Liver (tissue), 9 donors: ENCODE data around the gene KRT71. TPM values are rescaled to one million over a fixed set of nuclear protein-coding genes. Genes with fewer than 3 reads are reported as not detected.

Experiments used
- DNase-seq: peaks from one replicate; pipeline ENCODE4 v3.0.0-alpha.2; 2017; ENCODE audit warnings: low spot score
- H3K27ac ChIP-seq, 2 donors: one replicate each; pipeline ENCODE4 v1.7.0; 2013; ENCODE audit warnings: inconsistent platforms in 2 of 2, low read length in 2 of 2, control low read depth in 1 of 2, low read depth in 1 of 2, mild to moderate bottlenecking in 1 of 2
- H3K27me3 ChIP-seq, 4 donors: one replicate each; pipeline versions ENCODE4 v1.6.1 to v1.7.0; 2013; ENCODE audit warnings: low read length in 3 of 4, inconsistent platforms in 1 of 4, mild to moderate bottlenecking in 1 of 4, moderate library complexity in 1 of 4; ENCODE audit not compliant: control insufficient read depth in 4 of 4, insufficient read depth in 4 of 4
- H3K36me3 ChIP-seq, 4 donors: one replicate each; pipeline versions ENCODE4 v1.6.1 to v1.7.0; 2013; ENCODE audit warnings: low read length in 3 of 4, mild to moderate bottlenecking in 3 of 4, low read depth in 1 of 4, moderate library complexity in 1 of 4; ENCODE audit not compliant: control insufficient read depth in 4 of 4, insufficient read depth in 3 of 4
- H3K4me1 ChIP-seq, 4 donors: one replicate each; pipeline versions ENCODE4 v1.6.1 to v1.7.0; 2013; ENCODE audit warnings: low read length in 3 of 4, mild to moderate bottlenecking in 3 of 4, moderate library complexity in 1 of 4; ENCODE audit not compliant: control insufficient read depth in 4 of 4, insufficient read depth in 4 of 4
- H3K4me3 ChIP-seq, 3 donors: one replicate each; pipeline versions ENCODE4 v1.6.1 to v1.7.0; 2013; ENCODE audit warnings: low read length in 3 of 3, control low read depth in 1 of 3, low read depth in 1 of 3, mild to moderate bottlenecking in 1 of 3
- H3K9ac ChIP-seq, 2 donors: one replicate each; pipeline ENCODE4 v1.7.0; 2013; ENCODE audit warnings: low read length in 2 of 2, mild to moderate bottlenecking in 2 of 2, moderate library complexity in 2 of 2, control low read depth in 1 of 2, low read depth in 1 of 2
- H3K9me3 ChIP-seq, 4 donors: one replicate each; pipeline versions ENCODE4 v1.6.1 to v1.7.0; 2013; ENCODE audit warnings: low read length in 3 of 4; ENCODE audit not compliant: control insufficient read depth in 4 of 4
- CTCF ChIP-seq: fragments of 150-350 bp; IDR thresholded peaks from 2 replicates; pipeline ENCODE4 v1.5.1; 2017; ENCODE audit warnings: improper control_type of control experiment, low read depth, low read length; ENCODE audit not compliant: missing input control
- EGR1 ChIP-seq, 2 donors: IDR thresholded peaks; 2 replicates each; pipeline ENCODE4 v1.6.1; 2016 to 2018; ENCODE audit warnings: antibody characterized with exemption in 2 of 2, low read depth in 2 of 2
- FOXA1 ChIP-seq: IDR thresholded peaks from 2 replicates; pipeline ENCODE4 v1.6.1; 2016; ENCODE audit warnings: antibody characterized with exemption
- FOXA2 ChIP-seq: IDR thresholded peaks from 2 replicates; pipeline ENCODE4 v1.6.1; 2016; ENCODE audit warnings: antibody characterized with exemption
- GABPA ChIP-seq, 2 donors: IDR thresholded peaks in 1 of 2; conservative IDR thresholded peaks in 1 of 2; 2 replicates each; pipeline ENCODE4 v1.6.1; 2016; ENCODE audit warnings: antibody characterized with exemption in 2 of 2, mild to moderate bottlenecking in 1 of 2, moderate library complexity in 1 of 2
- HNF4A ChIP-seq, 2 donors: conservative IDR thresholded peaks; 2 replicates each; pipeline ENCODE4 v1.6.1; 2016; ENCODE audit warnings: antibody characterized with exemption in 2 of 2, mild to moderate bottlenecking in 2 of 2
- HNF4G ChIP-seq: IDR thresholded peaks from 2 replicates; pipeline ENCODE4 v1.6.1; 2016; ENCODE audit warnings: antibody characterized with exemption
- JUND ChIP-seq, 2 donors: IDR thresholded peaks; 2 replicates each; pipeline ENCODE4 v1.6.1; 2016; ENCODE audit warnings: antibody characterized with exemption in 2 of 2
- MAX ChIP-seq: IDR thresholded peaks from 2 replicates; pipeline ENCODE4 v1.6.1; 2016; ENCODE audit warnings: antibody characterized with exemption
- NR2F2 ChIP-seq: IDR thresholded peaks from 2 replicates; pipeline ENCODE4 v1.6.1; 2016; ENCODE audit warnings: antibody characterized with exemption
- RAD21 ChIP-seq, 2 donors: IDR thresholded peaks; 2 replicates each; pipeline ENCODE4 v1.6.1; 2016; ENCODE audit warnings: antibody characterized with exemption in 2 of 2, mild to moderate bottlenecking in 2 of 2
- REST ChIP-seq: IDR thresholded peaks from 2 replicates; pipeline ENCODE4 v1.6.1; 2016; ENCODE audit warnings: antibody characterized with exemption, mild to moderate bottlenecking
- RXRA ChIP-seq, 2 donors: IDR thresholded peaks; 2 replicates each; pipeline ENCODE4 v1.6.1; 2017 to 2018; ENCODE audit warnings: antibody characterized with exemption in 2 of 2, mild to moderate bottlenecking in 1 of 2
- SP1 ChIP-seq: IDR thresholded peaks from 2 replicates; pipeline ENCODE4 v1.6.1; 2018; ENCODE audit warnings: antibody characterized with exemption, mild to moderate bottlenecking
- TAF1 ChIP-seq: conservative IDR thresholded peaks from 2 replicates; pipeline ENCODE4 v1.6.1; 2016; ENCODE audit warnings: antibody characterized with exemption, mild to moderate bottlenecking
- YY1 ChIP-seq: IDR thresholded peaks from 2 replicates; pipeline ENCODE4 v1.6.1; 2016; ENCODE audit warnings: antibody characterized with exemption, mild to moderate bottlenecking
- WGBS: extraction: QIAGEN DNeasy Blood & Tissue Kit; methylation state at CpG from one replicate; pipeline ENCODE4 v1.1.7; 2013; 5-methylcytosine and 5-hydroxymethylcytosine counted together
- polyA plus RNA-seq, 2 donors: library from polyadenylated mRNA; stranded (reverse) in 1 of 2; unstranded in 1 of 2; fragments of 200-250 nt in 1 of 2; fragments of >200 nt in 1 of 2; fragmentation: Nextera tagmentation in 1 of 2; extraction: Ambion mirVana in 1 of 2; gene quantifications; one replicate each; pipeline versions ENCODE4 v1.2.1 to v1.2.3, GENCODE V29; 2013 to 2015
- total RNA-seq, 2 donors: library from RNA; depleted of rRNA; stranded (reverse); fragments of >200 nt; gene quantifications; one replicate each; pipeline ENCODE4 v1.2.3, GENCODE V29; 2014
- TF ChIP-seq, protein P1 (sequence below): IDR thresholded peaks from 2 replicates; pipeline ENCODE4 v1.6.1; 2016; ENCODE audit warnings: antibody characterized with exemption
- TF ChIP-seq, protein P2 (sequence below): IDR thresholded peaks from 2 replicates; pipeline ENCODE4 v1.6.1; 2016; ENCODE audit warnings: antibody characterized with exemption
- donor health status: healthy.
- donor health status: healthy.
- donor health status: healthy.
- donor health status: healthy.
- donor health status: healthy.

The KRT71 gene
- total and polyA plus RNA-seq, 4 donors = not detected

- Histone ChIP-seq H3K4me3 (no peak overlapping the region), H3K9me3 (no peaks in the 10 kb centered on the region), H3K27me3 (no peaks in the 10 kb centered on the region), H3K4me1 (peaks cover 0 to 6% (median 0%) of the 10 kb centered on the region in 4 donors), H3K27ac (no peak overlapping the region), H3K36me3 (no peaks in the 10 kb centered on the region), H3K9ac (no peak overlapping the region)
- TF ChIP-seq YY1 = no peak
- TF ChIP-seq TAF1 = no peak
- DNase-seq = no peak
- 80% methylated on average over 4 of the region's 4 CpGs for WGBS
Measured at GRCh38 chr12:52559979-52560378, 7.0 kb upstream of the KRT71 start.

DNA sequence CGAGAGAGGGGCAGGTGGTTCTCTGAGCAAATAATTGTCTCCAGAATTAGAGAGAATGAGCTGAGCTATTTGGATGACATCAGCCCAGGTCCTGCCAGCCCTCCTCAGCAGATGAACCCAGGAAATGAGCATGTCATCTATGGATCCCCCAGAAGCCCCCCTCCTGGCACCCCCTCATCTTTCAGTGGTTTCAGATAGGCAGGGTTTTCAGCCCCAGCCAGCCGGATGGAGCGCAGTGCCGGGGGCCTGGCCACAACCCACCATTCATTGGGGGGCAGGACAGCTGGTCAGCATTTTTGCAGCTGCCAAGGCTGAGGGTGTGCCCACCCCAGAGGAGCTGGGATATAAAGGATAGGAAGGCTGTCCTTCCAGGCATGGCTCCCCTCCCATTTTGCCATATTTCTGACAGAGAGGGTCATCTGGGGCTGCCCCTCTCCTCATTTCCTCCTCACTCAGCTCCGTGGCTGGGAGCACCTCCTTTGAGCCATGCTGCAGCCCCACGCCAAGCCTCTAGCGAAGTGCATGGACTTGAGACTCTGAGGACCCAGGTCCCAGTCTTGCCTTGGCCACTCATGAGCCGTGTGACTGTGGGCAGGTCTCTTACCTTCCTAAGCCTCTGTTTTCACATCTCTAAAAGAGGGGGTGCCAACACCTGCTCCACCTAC is 6.0 kb upstream of the KRT71 start:
- Histone ChIP-seq H3K4me1 (peaks cover 0 to 6% (median 0%) of the 10 kb centered on the region in 4 donors), H3K9me3 (no peaks in the 10 kb centered on the region), H3K27me3 (no peaks in the 10 kb centered on the region), H3K36me3 (no peaks in the 10 kb centered on the region), H3K4me3 (no peak overlapping the region), H3K9ac (no peak overlapping the region), H3K27ac (no peak overlapping the region)
- WGBS = 73% methylated on average over 8 of the region's 8 CpGs
- no peak for DNase-seq
- TF ChIP-seq JUND (IDR thresholded peaks at IDR 0.05) (no peak), HNF4A (conservative IDR thresholded peaks at IDR 0.05) (no peak), RXRA (IDR thresholded peaks at IDR 0.05) (no peak), TAF1 (no peak), SP1 (no peak), FOXA2 (no peak), CTCF (no peak), GABPA (IDR thresholded peaks at IDR 0.05 in 1 of 2, conservative IDR thresholded peaks at IDR 0.05 in 1 of 2) (no peak), HNF4G (no peak), REST (no peak), RAD21 (IDR thresholded peaks at IDR 0.05) (no peak), FOXA1 (no peak), EGR1 (IDR thresholded peaks at IDR 0.05; ENCODE audit: low read depth in 2 of 2) (no peak), MAX (no peak), YY1 (no peak), NR2F2 (no peak)
- TF ChIP-seq, protein P1, sequence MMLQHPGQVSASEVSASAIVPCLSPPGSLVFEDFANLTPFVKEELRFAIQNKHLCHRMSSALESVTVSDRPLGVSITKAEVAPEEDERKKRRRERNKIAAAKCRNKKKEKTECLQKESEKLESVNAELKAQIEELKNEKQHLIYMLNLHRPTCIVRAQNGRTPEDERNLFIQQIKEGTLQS = no peak
- TF ChIP-seq, protein P2, sequence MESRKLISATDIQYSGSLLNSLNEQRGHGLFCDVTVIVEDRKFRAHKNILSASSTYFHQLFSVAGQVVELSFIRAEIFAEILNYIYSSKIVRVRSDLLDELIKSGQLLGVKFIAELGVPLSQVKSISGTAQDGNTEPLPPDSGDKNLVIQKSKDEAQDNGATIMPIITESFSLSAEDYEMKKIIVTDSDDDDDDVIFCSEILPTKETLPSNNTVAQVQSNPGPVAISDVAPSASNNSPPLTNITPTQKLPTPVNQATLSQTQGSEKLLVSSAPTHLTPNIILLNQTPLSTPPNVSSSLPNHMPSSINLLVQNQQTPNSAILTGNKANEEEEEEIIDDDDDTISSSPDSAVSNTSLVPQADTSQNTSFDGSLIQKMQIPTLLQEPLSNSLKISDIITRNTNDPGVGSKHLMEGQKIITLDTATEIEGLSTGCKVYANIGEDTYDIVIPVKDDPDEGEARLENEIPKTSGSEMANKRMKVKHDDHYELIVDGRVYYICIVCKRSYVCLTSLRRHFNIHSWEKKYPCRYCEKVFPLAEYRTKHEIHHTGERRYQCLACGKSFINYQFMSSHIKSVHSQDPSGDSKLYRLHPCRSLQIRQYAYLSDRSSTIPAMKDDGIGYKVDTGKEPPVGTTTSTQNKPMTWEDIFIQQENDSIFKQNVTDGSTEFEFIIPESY = no peak
